GM19438 (cell line): ENCODE measurements around the gene GPHN.

ENCODE experiments used
- ATAC-seq: cut with Tn5 transposase; IDR thresholded peaks from one replicate; pipeline ENCODE4 v1.9.1; 2021; ENCODE audit warnings: low read depth; ENCODE audit not compliant: unreplicated experiment

The GPHN gene

GRCh38 chr14:67133595-67134441 lies 625.9 kb downstream of the GPHN start:
- ATAC-seq, result no peak

GRCh38 chr14:67137744-67138371 lies 629.9 kb downstream of the GPHN start:
- ATAC-seq, result no peak

- ATAC-seq, result no peak
Observed at GRCh38 chr14:67140556-67140955, 632.6 kb downstream of the GPHN start.

- no peak for ATAC-seq
Observed at GRCh38 chr14:67141146-67141900, 633.4 kb downstream of the GPHN start.

- ATAC-seq, result no peak
Observed at GRCh38 chr14:67151082-67151666, 643.2 kb downstream of the GPHN start.

- no peak for ATAC-seq
Observed at GRCh38 chr14:67158566-67158965, 650.6 kb downstream of the GPHN start.

- ATAC-seq, result no peak
Observed at GRCh38 chr14:67162385-67162784, 654.4 kb downstream of the GPHN start.

GRCh38 chr14:67166450-67166853 lies 658.5 kb downstream of the GPHN start:
- no peak for ATAC-seq

- no peak for ATAC-seq
Observed at GRCh38 chr14:67167420-67168109, 659.6 kb downstream of the GPHN start.

- ATAC-seq, result no peak
Observed at GRCh38 chr14:67168110-67168441, 660.1 kb downstream of the GPHN start.

- ATAC-seq, result no peak
Observed at GRCh38 chr14:67170660-67171059, 662.7 kb downstream of the GPHN start.

GRCh38 chr14:67172056-67172455 lies 664.1 kb downstream of the GPHN start:
- no peak for ATAC-seq

GRCh38 chr14:67172520-67172919 lies 664.6 kb downstream of the GPHN start:
- ATAC-seq, result no peak

GRCh38 chr14:67173719-67174118 lies 665.8 kb downstream of the GPHN start:
- no peak for ATAC-seq

GRCh38 chr14:67186172-67186768 lies 678.3 kb downstream of the GPHN start:
- no peak for ATAC-seq

GRCh38 chr14:67186789-67187584 lies 679.0 kb downstream of the GPHN start:
- ATAC-seq, result no peak

- ATAC-seq, result no peak
Observed at GRCh38 chr14:67187826-67188225, 679.9 kb downstream of the GPHN start.

- ATAC-seq, result no peak
Observed at GRCh38 chr14:67188326-67188725, 680.4 kb downstream of the GPHN start.

- no peak for ATAC-seq
Observed at GRCh38 chr14:67191768-67192290, 683.9 kb downstream of the GPHN start.
